Lower leg skin (tissue), 4 donors: Measurements from ENCODE around the gene P2RX2. TPM values are rescaled to one million over a fixed set of nuclear protein-coding genes. Genes with fewer than 3 reads are reported as not detected.

Experiments used
- DNase-seq, 2 donors: peaks; one replicate each; pipeline ENCODE4 v3.0.0-alpha.2; 2019; ENCODE audit warnings: low spot score in 2 of 2
- H3K4me3 ChIP-seq: fragments of 200-600 bp; sonication (generic); 2 replicates; pipeline ENCODE4 v1.5.1; 2017; ENCODE audit warnings: mild to moderate bottlenecking, low read depth; ENCODE audit not compliant: poor library complexity, severe bottlenecking
- POLR2A ChIP-seq, 2 donors: fragments of 450-650 bp; IDR thresholded peaks; one replicate each; pipeline ENCODE4 v1.6.1; 2016 to 2017; ENCODE audit warnings: antibody characterized with exemption in 2 of 2, mild to moderate bottlenecking in 1 of 2, moderate library complexity in 1 of 2
- WGBS, 2 donors: methylation state at CpG; one replicate each; pipeline ENCODE4 v1.1.5; 2018; 5-methylcytosine and 5-hydroxymethylcytosine counted together
- intact Hi-C: fragments of 100-400 bp; cut with DNase I; formaldehyde crosslinking; loops from one replicate; pipeline ENCODE4 v1.15.0; 2023; ENCODE audit warnings: low total_unique reads
- total RNA-seq, 4 donors: library from RNA; depleted of rRNA; stranded (reverse); fragments of >200 nt; gene quantifications; one replicate each; pipeline ENCODE4 v1.1.0, GENCODE V29; 2016
- TF ChIP-seq, protein P1 (sequence below), 3 donors: fragments of 450-650 bp; IDR thresholded peaks; one replicate each; pipeline ENCODE4 v1.5.1; 2016; ENCODE audit warnings: antibody characterized with exemption in 3 of 3, mild to moderate bottlenecking in 3 of 3, moderate library complexity in 2 of 3

Gene P2RX2
- total RNA-seq, 4 donors from 2014 or later = not detected

DNA sequence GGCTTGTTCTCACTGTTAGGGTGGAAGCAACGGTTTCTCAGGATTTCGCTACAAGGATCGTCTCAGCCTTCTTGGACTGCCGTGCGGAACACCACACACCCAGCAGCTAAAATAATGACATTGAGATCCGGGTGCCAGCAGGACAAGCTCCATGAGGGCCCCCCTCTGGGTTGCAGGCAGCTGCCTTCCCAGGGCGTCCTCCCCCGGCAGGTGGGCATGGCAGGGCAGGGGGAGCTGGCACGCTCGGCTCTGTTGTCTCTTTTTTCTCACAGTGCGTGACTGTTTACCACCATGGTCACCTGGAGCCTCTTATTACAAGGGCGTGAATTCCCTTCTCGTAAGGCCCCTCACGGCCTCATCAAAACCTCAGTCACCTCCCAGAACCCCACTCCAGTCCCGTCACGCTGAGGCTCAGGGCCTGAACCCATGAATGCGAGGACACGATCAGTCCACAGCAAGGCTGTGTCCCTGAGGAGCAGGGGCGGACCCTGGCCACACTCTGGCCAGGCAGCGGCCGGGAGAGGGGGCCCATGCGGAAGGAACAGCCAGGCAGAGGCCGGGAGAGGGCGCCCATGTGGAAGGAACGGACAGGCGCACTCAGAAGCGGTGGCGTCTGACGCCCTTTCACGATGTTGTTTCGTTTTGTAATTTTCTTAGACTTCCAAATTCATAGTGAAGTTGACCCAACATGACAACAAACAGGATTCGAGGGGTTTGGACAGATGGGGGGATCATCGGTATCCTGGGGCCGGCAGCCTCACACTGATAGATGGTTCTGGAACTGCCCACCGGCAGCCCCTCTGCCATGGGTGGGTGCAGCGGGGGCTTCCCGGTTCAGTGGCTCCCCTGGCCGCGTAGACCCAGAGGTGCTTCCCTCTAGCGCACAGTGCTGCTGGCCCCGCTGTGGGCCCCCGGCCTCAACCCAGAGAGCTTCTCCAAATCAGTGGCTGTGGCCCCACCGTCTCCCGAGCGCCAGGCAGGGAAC is 18.2 kb upstream of the P2RX2 start:
- intact Hi-C loops = loop anchor here (10.0 kb wide), 1 partner anchor 446 kb away; no protein-coding TSS in a partner anchor
- WGBS, 2 donors = 28 to 36% methylated on average over 34 to 35 of the region's 45 CpGs
- peak overlapping the region; percentile 4 for H3K4me3 ChIP-seq
- TF ChIP-seq, protein P1, sequence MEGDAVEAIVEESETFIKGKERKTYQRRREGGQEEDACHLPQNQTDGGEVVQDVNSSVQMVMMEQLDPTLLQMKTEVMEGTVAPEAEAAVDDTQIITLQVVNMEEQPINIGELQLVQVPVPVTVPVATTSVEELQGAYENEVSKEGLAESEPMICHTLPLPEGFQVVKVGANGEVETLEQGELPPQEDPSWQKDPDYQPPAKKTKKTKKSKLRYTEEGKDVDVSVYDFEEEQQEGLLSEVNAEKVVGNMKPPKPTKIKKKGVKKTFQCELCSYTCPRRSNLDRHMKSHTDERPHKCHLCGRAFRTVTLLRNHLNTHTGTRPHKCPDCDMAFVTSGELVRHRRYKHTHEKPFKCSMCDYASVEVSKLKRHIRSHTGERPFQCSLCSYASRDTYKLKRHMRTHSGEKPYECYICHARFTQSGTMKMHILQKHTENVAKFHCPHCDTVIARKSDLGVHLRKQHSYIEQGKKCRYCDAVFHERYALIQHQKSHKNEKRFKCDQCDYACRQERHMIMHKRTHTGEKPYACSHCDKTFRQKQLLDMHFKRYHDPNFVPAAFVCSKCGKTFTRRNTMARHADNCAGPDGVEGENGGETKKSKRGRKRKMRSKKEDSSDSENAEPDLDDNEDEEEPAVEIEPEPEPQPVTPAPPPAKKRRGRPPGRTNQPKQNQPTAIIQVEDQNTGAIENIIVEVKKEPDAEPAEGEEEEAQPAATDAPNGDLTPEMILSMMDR (IDR thresholded peaks at IDR 0.05) = no peak
- TF ChIP-seq POLR2A (IDR thresholded peaks at IDR 0.05) = no peak
- DNase-seq = peak in 1 of 2 donors; percentile 53

DNA sequence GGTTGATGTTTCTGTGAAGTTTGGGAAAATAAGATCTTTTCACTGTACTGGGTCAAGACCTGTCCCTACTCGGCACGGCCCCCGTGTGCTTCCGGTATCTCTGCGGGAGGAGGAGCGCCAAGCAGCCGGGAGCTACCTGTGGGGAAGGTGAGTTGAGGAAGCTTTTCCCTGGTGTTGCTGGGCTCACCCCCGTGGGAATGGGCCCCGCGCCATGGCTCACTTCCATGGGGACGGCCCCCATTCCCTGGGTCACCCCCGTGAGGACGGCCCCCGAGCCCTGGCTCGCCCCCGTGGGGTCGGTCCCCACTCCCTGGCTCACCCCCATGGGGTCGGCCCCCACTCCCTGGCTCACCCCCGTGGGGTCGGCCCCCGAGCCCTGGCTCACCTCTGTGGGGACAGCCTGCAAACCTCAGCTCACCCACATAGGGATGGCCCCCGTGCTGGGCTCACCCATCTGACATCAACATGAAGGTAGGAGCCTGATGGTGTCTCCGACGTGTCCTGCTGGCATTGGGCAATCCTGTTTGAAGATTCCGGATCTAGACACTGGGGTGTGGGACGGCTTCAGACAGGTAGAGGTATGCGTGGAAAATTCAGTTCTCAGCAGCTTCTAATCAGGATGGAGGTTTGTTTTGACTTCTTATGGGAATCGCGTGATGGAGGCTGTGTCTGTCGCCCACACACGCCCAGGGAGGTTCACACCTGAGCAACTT is 17.2 kb upstream of the P2RX2 start:
- DNase-seq = no peak
- TF ChIP-seq, protein P1 (IDR thresholded peaks at IDR 0.05) = no peak
- no peak for TF ChIP-seq POLR2A (IDR thresholded peaks at IDR 0.05)
- intact Hi-C loops = loop anchor here (10.0 kb wide), 1 partner anchor 447 kb away; no protein-coding TSS in a partner anchor
- H3K4me3 ChIP-seq = no peak overlapping the region
- 61 to 68% methylated on average over 22 to 30 of the region's 31 CpGs for WGBS, 2 donors

DNA sequence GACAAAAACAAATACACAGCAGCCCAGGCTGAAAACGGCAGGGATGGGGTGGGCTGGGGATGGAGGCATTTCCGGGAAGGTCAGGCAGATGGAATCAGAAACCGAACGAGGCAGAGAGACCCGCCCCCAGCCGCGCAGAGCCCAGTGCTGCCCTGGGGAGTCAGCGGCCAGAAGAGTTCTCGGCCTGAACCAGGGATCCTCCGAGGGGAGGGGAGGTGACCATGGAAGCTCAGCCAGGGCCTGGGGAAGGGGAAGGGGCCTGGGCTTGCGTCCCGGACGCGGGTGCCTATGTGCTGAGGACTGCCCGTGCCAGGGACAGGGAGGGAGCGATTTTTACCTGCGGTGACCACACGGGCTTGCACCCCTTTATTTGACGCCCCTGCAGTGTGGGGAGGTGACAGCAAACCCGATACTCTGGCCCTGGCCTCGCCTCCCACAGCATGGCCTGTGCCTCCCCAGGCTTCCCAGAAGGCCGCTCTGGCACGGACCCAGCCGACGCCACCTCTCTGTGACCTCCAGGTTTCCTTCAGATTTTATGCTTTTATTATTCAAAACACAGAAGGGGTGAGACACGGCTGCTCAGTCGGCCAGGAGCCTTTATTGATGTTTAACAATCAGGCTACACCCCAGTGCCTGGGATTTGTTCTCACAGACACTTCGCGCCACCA is 15.9 kb upstream of the P2RX2 start:
- TF ChIP-seq, protein P1 (IDR thresholded peaks at IDR 0.05) = no peak
- TF ChIP-seq POLR2A (IDR thresholded peaks at IDR 0.05) = no peak
- intact Hi-C loops = loop anchor here (10.0 kb wide), 1 partner anchor 448 kb away; no protein-coding TSS in a partner anchor
- DNase-seq = no peak
- no peak overlapping the region for H3K4me3 ChIP-seq
- 57 to 58% methylated on average over 28 to 29 of the region's 29 CpGs for WGBS, 2 donors

DNA sequence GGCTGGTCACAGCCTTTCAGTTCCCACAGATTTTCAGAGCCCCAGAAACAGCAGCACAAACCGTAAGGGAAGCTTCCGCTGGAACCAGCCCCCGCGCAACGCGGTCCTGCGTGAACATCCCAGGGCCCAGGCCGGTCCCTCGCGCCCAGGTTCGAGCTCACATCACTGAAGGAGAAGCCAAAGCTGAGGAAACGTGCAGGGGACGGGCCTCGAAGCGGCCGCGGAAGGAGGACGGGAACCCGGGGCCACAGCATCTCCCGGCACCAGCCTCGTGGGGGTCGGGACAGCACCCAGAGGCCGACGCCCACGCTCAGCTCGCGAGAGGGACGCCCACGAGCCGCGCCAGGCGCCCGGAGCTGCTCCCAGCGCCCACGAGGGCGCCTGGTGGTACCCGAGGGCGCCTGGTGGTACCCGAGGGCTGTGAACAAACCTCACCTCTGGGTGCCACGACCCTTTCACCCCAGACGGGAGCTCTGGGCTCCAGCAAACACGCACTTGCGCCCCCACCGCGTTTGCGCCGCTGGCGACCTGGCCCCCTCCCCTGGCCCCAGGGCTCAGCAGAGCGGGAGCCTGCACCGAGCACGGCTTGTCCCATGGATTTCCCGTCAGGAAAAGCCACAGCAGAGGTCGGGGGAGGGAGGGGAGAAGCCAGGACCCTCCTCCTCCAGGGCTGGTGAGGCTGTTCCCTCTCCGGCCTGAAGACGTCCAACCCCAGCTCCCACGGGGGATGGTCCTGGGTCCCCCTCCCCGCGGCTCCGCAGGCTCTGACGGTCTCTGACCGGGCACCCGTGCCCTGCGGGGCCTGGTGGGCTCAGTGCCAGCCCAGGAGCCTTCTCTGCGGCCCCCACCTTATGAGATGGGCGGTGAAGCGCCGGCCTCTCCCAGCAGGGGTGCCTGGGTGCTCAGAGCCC is 15.1 kb upstream of the P2RX2 start:
- no peak for DNase-seq
- TF ChIP-seq, protein P1 (IDR thresholded peaks at IDR 0.05) = no peak
- TF ChIP-seq POLR2A (IDR thresholded peaks at IDR 0.05) = no peak
- intact Hi-C loops = loop anchor here (10.0 kb wide), 1 partner anchor 449 kb away; no protein-coding TSS in a partner anchor
- WGBS, 2 donors = 51 to 53% methylated on average over 47 to 59 of the region's 67 CpGs
- H3K4me3 ChIP-seq = no peak overlapping the region
